Erythroblast (primary cell): ENCODE results near the gene TNPO1.
A peak's percentile ranks its signal among the peaks of the same experiment; 100 is the strongest.
"Not testable (repeated sequence)": the region's sequence is repeated elsewhere in the genome, so short reads cannot be mapped to it uniquely, and the experiment has no call there.

Source experiments
- DNase-seq, 2 experiments: peaks; one replicate each; lab custom pipeline; 2025; lab: John Stamatoyannopoulos, UW
- GATA1 ChIP-seq: IDR thresholded peaks from 2 replicates; pipeline ENCODE4 v1.6.1; 2011; ENCODE audit warnings: low read depth, mild to moderate bottlenecking, control low read depth, low read length, moderate library complexity
- POLR2A ChIP-seq: IDR thresholded peaks from 2 replicates; pipeline ENCODE4 v1.6.1; 2011; ENCODE audit warnings: mild to moderate bottlenecking, low read length

The TNPO1 gene

DNA sequence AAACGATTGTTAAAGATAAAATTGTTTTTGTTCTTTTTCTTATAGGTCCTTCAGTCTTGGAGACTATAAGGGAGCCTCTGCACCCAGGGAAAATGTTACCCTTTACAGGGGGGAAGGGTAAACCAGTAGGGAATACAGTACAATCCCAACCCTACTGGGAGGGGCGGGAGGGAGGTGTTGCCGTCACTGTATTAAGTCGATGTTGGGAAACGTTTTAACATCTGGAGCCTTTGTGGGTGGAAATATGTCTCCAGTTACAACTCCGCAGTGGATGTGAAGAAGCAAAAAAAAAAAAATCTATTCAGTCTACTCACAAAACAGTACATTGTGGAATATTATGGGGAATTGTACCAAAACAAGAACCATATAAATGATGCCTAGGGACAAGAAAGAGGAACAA is 92.2 kb downstream of the TNPO1 start:
- no peak for TF ChIP-seq POLR2A
- TF ChIP-seq GATA1: no peak
- DNase-seq: no peak

DNA sequence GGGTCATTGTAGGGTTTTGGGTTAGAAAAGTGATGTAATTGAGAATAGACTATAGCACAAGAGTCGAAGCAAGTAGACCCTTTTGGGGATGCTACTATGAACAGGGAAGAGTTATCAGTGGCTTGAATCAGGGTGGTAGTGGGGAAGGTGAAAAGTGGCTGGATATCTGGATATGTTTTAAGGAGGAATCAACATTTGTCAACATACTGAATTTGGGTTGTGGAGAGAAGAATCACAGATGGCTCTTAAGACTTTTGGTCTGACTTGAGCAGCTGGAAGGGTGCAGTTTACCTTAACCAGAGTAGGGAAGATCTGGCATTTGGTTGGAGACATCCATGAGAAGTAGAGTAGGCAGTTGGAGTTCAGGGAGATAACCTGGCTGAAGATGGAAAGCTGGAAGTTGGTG is 100.9 kb downstream of the TNPO1 start:
- DNase-seq: no peak

DNA sequence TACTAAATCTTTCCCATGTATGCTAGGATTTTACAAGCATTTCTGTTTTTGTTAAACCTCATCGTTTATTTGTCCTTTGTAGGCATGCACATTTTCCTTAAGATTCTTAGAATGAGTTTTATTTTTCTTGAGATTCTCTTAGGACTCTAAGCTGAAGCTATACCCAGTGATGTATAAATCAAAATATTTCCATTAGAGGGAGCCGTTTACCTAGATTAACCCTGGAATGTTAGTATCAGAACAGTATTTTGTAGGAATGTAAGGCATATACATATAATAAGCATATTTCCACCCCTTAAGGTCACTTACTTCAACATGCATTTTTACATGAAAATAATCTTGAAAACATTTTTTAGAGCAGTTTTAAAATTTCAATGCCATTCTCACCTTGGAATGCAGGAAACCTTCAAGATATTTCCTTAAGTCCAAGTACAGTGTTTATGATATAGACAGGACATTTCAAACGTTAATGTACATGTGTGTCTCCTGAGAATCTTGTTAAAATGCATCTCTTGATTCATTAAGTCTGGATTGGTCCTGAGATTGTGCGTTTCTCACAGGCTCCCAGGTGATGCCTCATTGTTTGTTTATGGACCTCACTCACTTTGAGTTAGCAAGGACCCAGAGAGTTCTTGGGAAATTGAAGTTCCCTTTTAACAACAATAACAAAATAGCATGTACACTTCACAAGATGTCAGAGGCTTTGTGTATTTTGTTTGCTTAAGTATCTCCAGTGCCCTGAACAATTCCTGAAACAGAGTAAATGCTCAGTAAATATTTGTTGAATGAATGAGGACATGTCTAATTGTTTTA is 104.4 kb downstream of the TNPO1 start:
- TF ChIP-seq POLR2A (no peak), GATA1 (no peak)
- peak; percentile 49 to 69 for DNase-seq

More for the DNA sequence above, 100.9 kb downstream of the TNPO1 start:
- TF ChIP-seq GATA1 (no peak), POLR2A (no peak)

DNA sequence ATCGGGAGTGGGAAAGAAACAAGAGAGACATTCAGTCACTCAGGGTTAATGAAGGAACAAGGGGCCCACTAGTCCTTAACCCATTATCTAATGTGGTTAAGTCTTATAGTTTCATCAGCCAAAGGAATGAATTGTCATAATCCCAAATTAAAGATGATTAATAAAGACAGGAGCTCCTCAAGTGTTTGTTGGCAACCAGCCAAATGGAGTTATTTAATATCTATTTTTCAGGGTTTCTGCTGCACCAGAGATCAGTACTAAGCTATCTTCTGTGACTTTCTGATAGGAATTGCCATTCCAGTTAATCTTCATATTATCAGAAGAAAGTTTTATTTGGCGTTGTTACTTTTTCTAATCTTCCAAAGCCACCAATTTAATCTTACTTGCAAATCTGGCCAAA is 105.4 kb downstream of the TNPO1 start:
- TF ChIP-seq GATA1 (no peak), POLR2A (no peak)
- peak; percentile 74 to 82 for DNase-seq

DNA sequence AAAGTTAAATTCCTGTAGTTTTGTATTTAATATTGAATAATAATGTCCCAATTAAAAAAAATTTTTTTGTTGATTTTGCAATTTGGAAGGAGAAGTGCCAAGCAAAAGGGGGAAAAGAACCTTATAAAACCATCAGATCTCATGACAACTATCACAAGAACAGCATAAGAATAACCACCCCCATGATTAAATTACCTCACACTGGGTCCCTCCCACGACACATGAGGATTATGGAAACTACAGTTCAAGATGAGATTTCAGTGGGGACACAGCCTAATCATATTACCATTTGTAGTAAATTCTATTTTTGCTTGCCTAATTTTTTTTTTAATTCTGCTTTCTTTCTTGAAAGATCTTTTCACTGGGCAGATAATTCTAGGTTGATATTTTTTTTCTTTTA is 106.0 kb downstream of the TNPO1 start:
- DNase-seq: peak; percentile 51 to 62
- TF ChIP-seq GATA1: no peak

DNA sequence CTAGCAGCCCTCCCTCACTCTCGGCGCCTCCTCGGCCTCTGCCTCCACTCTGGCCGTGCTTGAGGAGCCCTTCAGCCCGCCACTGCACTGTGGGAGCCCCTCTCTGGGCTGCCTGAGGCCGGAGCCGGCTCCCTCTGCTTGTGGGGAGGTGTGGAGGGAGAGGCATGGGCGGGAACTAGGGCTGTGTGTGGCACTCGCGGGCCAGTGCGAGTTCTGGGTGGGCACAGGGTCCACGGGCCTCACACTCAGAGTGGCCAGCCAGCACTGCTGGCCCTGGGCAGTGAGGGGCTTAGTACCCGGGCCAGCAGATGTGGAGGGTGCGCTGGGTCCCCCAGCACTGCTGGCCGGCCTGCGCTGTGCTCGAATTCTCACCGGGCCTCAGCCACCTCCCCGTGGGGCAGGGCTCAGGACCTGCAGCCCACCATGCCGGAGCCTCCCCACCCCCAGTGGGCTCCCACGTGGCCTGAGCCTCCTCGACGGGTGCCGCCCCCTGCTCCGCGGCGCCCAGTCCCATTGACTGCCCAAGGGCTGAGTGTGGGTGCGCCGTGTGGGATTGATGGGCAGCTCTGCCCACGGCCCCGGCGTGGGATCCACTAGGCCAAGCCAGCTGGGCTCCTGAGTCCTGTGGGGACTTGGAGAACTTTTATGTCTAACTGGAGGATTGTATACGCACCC is 109.0 kb downstream of the TNPO1 start:
- no peak for TF ChIP-seq GATA1
- no peak for TF ChIP-seq POLR2A
- DNase-seq: no peak

DNA sequence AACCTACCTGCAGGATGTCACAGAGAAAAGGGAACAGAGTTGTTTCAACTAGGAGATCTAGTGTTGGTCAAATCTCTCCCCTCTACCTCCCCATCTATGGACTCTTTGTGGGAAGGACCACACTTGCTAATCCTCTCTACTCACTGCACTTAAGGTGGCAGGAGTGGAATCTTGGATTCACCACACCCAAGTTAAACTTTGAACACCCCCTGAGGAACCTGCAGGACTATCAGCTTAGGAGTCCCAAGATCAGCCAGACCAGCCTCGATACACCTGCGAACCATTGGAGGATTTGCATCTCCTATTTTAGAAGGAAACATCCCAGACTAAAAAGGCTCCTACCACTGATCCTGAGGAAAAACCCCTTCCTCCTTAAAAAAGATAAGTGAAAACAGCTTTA is 116.2 kb downstream of the TNPO1 start:
- not testable (repeated sequence) for DNase-seq

DNA sequence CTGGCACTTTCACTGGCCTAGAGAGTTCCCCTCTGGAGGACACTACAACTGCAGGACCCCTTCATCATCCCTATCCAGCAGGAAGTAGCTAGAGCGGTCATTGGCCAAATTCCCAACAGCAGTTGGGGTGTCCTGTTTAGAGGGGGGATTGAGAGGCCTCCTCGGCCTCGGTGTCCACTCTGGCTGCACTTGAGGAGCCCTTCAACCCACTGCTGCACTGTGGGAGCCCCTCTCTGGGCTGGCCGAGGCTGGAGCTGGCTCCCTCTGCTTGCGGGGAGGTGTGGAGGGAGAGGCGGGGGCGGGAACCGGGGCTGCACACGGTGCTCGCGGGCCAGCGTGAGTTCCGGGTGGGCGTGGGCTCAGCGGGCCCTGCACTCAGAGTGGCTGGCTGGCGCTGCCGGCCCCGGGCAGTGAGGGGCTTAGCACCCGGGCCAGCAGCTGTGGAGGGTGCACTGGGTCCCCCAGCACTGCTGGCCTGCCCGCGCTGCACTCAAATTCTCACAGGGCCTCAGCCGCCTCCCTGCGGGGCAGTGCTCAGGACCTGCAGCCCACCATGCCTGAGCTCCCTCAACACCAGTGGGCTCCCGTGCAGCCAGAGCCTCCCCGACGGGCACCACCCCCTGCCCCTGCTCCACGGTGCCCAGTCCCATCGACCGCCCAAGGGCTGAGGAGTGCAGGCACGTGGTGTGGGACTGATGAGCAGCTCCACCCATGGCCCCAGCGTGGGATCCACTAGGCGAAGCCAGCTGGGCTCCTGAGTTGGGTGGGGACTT is 118.7 kb downstream of the TNPO1 start:
- not testable (repeated sequence) for DNase-seq

DNA sequence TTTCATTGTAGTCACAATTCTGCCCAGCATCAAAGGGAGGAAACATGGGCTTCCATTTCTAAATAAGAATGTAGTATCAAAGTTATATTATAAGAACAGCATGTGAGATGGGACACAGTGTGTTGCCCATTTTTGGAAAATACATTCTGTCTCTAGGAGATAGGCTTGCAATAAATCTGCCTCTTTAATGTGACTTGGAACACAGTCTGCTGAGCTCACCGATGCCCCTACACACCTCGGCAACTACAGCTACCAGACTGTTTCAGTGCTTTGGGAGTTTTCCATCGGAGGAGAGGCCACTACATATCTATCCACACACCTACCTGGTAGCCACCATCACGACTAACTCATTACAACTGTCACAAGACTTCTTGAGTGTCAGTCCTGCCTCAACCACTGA is 120.4 kb downstream of the TNPO1 start:
- TF ChIP-seq GATA1 (no peak), POLR2A (no peak)
- no peak for DNase-seq

DNA sequence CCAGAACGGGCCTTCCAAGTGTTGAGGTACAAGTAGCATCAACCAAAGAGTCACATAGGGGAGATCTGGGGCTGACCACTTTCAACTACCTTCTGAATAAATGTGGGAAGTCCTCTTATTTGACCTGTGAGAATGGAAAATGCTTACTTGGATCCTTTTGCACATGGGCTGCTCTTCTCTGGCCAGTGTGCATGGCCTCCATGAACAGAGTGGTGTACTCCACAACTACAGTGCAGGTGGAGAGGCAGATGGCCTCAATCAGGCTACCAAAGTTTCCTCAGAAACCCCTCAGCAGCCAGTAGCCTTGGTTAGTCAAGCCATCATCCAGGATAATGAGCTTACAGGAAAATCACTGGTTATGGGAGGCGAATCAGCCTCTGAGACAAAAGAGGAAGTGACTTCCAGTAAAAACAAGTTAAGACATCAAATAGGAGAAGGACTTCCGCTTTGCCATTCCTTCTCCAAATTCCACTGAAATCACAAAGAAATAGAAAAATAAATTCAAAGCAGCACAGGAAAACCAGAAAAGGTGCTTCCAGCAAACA is 121.1 kb downstream of the TNPO1 start:
- no peak for DNase-seq
- TF ChIP-seq GATA1 (no peak), POLR2A (no peak)

DNA sequence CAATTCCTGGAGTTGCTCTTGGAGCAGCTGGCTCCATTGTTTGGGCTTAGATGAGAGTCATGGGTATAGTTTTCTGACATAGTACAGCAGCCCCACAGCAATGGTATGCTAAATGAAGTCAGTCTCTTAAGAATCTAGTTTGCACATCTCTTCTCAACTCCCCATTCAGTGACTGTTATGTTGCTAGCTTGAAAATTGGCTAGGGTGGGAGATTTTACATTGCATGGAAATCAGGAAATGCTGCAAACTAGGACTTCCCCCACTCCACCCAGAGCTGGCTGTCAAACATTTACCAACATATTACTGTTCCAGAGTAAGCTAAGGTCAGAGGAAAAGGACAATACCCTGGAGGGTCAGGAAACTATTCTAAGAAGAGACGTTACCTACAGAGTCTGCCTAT is 121.7 kb downstream of the TNPO1 start:
- no peak for DNase-seq
- TF ChIP-seq GATA1: no peak
- TF ChIP-seq POLR2A: no peak

DNA sequence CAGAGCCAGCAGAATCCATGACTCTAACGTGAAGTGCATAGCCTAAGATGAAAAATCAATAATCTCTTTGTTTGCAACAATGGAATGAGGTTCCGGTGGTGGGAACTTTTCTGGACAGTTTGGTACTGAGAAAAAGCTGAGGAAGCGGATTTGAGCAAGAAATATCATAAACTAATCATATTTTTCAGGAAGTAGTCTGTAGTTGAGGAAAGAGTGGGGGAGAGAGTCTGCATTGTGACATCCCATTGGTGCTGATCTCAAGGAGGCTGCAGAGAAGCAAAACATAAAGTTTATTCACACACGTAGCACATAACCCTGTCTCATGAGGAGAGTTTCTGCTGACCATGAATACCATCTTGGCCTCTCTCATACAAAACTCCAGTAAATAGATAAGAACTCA is 123.6 kb downstream of the TNPO1 start:
- TF ChIP-seq POLR2A (no peak), GATA1 (no peak)
- DNase-seq: no peak

DNA sequence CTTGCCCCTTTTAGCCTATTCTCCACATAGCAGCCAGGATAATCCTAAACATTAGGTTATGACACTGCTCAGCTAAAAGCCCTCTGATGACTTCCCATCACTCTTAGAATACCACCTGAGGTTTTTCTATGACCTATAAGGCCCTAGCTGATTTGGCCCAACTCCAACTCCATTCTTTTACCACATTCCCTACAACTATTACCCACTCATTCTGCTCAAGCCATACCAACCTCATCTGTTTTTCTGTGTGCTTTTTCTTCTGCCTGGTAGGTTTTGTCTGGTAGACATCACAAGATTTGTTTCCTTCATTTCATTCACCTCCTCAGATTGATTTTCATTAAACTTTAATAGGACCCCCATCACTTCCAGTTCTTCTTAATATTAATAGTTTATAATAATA is 126.8 kb downstream of the TNPO1 start:
- TF ChIP-seq GATA1: no peak
- TF ChIP-seq POLR2A: no peak
- no peak for DNase-seq

DNA sequence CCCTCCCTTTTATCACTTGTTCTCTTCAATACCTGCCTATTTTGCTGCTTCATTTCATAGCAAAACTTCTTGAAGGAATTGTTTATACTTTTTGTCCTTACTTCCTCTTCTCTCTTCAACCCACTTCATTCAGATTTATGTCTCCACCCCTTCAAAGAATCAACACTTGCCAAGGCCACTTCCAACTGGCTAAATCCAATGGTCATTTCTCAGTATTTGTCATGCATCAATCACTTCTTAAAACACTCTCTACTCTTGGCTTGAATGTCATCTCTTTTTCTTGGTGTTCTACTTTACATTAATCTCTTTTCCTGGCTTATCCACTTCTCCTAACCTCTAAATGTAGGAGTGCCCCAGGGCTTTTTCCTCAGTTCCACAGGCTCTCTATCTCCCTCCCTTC is 131.0 kb downstream of the TNPO1 start:
- no peak for DNase-seq
- TF ChIP-seq GATA1 (no peak), POLR2A (no peak)
